Right ventricle myocardium inferior (tissue), 1 donor: Measurements from ENCODE around the gene NOP53. TPM values are rescaled to one million over a fixed set of nuclear protein-coding genes. Genes with fewer than 3 reads are reported as not detected.
"Not testable (repeated sequence)": the region's sequence is repeated elsewhere in the genome, so short reads cannot be mapped to it uniquely, and the experiment has no call there.

ENCODE experiments used
- ATAC-seq: fragments of 200-7000 bp; cut with Tn5 transposase; one replicate; pipeline ENCODE4 v1.9.1; 2020; ENCODE audit warnings: mild to moderate bottlenecking, moderate library complexity
- DNase-seq: peaks from one replicate; pipeline ENCODE4 v3.0.0; 2021; ENCODE audit errors: missing footprints
- intact Hi-C: fragments of 100-400 bp; cut with DNase I; formaldehyde crosslinking; loops from one replicate; pipeline ENCODE4 v1.11.0; 2022
- total RNA-seq: library from RNA; stranded (reverse); fragmentation: NEBNext Ultra II Directional; extraction: Animal tissue kit (Norgen Biotek cat#: 25700); gene quantifications from one replicate; pipeline ENCODE4 v1.2.1, GENCODE V29; 2021
- donor health status: DM: no; HTN: yes; CAD: no; lungs with severe emphysema.

Gene NOP53
- total RNA-seq, 1 donor from 2014 or later = 172 TPM

DNA sequence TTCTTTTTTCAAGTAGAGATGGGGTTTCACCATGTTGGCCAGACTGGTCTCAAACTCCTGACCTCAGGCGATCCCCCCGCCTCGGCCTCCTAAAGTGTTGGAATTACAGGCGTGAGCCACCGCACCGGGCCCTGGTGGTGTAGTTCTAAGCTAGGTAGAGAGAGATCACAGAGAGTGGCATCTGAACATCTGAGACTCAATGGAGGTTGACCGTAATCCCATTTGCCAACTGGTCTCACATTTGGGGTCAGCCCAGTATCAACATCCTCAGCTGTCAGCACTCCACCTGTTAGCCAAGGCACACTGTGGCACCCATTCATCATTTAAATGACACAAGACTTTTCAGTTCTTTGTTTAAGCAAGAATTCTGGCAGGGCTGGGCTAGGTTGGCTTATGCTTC lies 41.2 kb downstream of the NOP53 start:
- no peak for DNase-seq
- no peak for ATAC-seq
- intact Hi-C loops = no loop called here

DNA sequence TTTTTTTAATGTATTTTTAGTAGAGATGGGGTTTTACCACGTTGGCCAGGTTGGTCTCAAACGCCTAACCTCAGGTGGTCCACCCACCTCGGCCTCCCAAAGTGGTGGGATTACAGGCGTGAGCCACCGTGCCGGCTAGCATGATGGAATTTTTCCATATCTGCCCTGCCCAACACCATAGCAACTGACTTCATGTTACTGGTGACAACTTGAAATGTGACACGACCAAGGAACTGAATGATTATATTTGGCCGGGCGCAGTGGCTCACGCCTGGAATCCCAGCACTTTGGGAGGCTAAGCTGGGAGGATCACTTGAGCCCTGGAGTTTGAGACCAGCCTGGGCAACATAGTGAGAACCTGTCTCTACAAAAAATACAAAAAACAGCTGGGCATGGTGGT lies 42.0 kb downstream of the NOP53 start:
- ATAC-seq, intact Hi-C loops: not testable (repeated sequence)

DNA sequence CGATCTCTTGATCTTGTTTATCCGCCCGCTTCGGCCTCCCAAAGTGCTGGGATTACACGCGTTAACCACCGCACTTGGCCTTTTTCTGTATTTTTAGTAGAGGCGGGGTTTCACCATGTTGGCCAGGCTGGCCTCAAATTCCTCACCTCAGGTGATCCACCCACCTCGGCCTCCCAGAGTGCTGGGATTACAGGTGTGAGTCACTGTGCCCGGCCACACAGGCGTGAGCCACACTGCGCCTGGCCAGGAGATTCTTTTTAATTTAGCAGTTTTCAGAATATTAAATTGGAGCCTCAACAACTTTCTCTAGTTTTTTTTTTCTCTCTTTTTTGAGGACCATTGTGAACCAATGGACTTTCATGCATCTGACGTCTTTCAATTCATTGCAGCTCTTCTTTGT lies 44.5 kb downstream of the NOP53 start:
- not testable (repeated sequence) for DNase-seq, ATAC-seq
- intact Hi-C loops = loop anchor here (2.0 kb wide), 1 partner anchor 77 kb away; the partner anchor contains the start of gene EHD2

More for the DNA sequence above, 42.0 kb downstream of the NOP53 start:
- not testable (repeated sequence) for DNase-seq

DNA sequence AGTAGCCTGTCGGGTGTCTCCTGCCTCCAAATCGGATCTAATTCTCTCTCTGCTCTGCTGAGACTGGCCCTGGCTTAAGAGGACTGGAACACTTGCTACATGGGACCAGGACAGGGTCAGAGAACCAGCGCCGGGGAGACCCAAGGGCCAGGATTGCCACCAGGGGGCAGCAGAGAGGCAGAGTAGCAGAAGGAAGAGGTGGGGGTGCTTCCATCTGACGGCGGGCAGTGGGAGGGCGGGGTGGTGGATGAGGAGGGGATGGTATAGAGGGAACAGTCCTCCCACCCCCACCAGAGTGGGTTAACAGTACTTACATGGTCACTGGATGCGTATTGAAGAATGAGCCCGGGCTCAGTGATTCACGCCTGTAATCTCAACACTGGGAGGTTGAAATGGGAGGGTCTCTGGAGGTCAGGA lies 45.1 kb downstream of the NOP53 start:
- intact Hi-C loops = no loop called here
- ATAC-seq (peak; percentile 69), DNase-seq (peak; percentile 89)

DNA sequence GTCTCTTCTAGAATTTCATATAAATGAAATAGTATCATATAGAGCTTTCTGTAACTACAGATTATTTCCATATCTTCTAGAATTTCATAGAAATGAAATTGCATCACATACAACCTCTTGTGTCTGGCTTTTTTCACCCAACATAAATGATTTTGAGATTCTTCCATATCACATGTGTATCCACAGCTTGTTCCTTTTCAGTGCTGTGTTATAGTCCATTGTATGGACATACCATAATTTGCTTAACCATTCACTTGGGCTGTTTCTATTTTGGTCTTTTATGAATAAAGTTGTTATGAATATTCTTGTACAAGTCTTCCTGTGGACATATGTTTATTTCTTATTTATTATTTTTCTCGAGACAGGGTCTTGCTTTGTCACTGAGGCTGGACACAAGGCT lies 47.3 kb downstream of the NOP53 start:
- DNase-seq (no peak), ATAC-seq (no peak)
- intact Hi-C loops = no loop called here

DNA sequence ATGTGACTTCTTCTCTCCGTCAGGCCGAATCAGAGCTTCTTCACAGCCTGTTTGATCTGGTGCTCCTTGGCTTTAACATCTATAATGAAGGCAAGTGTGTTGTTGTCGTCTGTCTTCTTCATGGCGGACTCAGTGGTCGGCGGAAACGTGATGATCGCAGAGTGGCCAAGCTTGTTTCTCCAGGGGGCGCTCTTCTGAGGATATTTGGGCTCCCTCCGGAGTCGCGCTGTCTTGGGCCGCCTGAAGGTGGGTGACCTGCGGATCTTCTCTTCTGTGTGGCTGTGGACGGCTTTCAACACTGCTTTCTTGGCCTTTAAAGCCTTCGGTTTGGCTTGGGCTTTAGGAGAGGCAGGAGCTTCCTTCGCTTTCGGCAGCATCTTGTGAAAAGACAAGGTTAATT lies 49.2 kb downstream of the NOP53 start:
- no peak for ATAC-seq
- no peak for DNase-seq
- intact Hi-C loops = no loop called here

DNA sequence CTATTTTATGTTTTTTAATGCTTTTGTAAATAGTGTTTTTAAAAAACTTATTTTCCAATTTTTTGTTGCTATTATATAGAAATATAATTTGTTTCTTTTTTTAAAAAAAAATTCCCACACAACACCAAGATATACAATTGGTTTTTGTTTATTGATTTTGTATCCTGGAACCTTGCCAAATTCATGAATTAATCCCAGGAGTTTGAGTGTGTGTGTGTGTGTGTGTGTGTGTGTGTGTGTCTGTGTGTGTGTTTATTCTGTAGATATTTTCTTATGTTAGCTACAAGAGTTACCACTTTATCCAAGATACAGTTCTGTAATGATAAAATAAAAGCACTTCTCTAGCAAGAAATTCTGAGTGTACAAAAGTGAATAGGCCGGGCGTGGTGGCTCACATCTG lies 51.4 kb downstream of the NOP53 start:
- intact Hi-C loops = no loop called here

DNA sequence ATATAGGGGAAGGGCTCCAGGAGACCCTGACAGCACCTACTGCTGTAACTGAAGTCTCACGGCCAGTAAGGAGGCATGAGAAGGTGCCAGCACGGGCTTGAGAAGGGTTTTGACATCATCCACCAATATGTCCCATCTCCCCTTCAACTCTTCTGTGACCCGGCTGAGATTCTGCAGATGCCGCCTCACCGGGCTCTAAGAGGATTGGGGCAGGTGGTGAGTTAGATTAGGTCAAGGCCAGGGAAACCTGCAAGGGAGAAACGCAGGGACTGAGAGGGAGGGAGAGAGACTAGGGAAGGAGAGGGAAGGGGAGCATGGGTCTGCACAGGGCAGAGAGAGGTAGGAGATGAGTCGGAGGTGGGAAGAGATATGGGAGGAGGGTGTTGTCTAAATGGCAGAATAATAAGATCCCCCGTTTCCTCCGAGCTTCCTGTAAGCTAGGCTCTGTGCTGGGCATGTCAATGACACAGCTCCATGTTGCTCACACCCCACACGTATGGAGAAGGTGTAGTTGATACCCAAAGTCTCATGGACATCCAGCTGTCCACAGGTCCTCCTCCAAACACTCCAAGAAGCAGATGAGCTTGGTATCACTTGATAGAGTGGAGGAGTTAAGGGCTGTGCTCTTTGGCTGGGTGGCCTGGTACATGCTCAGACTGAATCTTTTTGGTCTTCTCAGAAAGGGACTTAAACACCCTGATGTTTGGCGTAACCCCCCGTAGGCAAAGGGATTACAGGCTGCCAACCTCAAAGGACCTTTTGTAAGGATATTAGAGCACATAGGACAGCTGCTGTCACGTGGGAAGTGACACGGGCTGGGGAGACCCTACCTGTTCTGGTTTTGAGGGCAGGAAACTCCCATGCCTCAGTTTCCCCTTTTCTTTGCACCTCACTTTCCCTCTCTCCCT lies 52.9 kb downstream of the NOP53 start:
- DNase-seq = no peak
- intact Hi-C loops = no loop called here
- ATAC-seq = no peak

More for the DNA sequence above, 51.4 kb downstream of the NOP53 start:
- ATAC-seq (no peak), DNase-seq (no peak)

DNA sequence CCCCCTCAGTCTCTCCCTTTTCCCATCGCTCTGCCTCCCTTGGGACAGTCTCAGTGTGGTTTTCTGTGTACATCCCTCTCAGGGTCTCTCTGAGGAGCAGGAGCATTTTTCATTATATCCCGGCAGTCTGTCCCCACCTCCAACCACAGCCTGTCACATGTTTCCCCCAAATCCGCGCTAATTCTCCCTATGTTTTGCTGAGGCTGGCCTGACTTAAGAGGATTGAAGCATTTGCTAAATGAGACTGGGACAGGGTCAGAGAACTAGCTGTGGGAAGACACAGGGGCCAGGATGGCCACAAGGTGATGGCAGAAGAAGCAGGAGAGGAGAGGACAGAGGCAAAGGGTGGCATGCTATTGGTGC lies 53.5 kb downstream of the NOP53 start:
- DNase-seq (no peak), ATAC-seq (no peak)
- intact Hi-C loops = no loop called here

DNA sequence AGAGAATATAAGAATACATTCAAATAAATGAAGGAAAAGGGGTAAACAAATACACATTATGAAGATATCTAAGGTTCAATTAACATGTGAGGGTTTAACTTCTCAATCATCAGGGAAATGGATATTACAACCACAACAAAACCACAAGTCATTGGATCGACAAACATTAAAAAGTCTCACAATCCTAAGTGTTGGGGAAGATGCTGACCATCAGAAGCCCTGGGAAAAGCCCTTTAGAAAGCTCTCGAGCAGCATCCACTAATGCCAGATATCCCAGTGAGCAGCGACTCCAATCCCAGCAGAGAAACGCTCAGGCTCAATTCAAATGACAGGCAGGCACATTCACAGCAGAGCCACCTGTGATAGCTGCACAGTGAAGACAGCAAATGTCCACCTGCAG lies 55.9 kb downstream of the NOP53 start:
- ATAC-seq (no peak), DNase-seq (no peak)
- intact Hi-C loops = no loop called here

DNA sequence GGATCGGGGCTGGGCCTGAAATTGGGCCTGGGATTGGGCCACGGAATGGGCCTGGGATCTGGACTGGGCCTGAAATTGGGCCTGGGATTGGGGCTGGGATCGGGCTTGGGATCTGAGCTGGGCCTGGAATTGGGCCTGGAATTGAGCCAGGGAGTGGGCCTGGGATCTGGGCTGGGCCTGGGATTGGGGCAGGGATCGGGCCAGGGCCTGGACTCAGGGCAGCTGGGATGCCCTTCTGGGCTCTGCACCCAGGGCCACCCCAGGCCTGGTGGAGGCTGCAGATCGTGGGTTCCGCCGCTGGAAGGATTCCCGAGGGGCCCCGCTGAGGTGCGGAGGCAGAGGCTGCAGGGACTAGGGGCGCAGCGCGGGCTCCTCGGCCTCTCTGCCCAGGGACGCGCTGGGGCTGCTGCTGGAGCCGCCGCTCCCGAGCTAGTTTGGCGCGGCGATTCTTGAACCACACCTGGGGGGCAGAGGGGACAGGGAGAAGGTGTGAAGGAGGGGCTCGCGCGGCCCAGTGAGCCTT lies 57.2 kb downstream of the NOP53 start:
- intact Hi-C loops = no loop called here
- DNase-seq (no peak), ATAC-seq (no peak)

DNA sequence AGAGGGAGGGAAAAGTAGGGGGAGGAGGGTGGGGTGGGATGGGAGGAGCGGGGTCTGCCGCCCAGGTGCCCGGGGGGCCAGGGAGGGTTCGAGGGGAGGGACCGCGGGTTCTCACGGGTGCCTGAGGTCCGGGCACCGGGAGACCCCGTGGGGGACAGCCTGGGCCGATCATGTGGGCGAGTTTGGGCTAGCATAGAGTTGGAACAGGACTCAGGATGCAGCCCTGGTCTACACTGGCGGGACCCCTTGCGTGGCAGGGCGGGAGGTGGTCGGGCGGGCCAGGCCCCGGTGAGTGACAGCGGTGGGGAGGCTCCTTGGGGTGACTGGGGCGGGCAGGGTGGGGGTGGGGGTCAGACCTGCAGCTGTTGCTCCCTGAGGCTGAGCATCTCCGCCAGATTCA lies 57.8 kb downstream of the NOP53 start:
- intact Hi-C loops, ATAC-seq, DNase-seq: not testable (repeated sequence)

DNA sequence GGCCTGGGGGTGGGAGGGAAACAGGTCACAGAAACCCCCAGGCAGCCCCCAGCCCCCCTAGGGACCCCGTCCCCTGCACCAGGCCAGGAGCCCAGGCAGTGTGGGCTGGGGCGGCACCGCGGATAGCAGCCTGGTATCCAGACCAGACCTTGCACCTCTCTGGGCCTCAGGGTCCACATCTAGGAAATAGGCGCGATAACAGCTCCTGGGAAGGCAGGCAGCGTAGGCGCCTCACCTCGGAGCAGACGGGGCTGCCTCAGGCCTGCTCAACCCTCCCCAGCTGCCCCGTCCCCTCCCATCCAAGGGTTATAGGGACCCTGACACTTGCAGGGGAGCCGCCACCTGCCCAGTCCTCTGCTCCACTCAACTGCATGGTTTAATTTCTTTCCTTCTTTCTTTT lies 58.3 kb downstream of the NOP53 start:
- ATAC-seq, intact Hi-C loops, DNase-seq: not testable (repeated sequence)

DNA sequence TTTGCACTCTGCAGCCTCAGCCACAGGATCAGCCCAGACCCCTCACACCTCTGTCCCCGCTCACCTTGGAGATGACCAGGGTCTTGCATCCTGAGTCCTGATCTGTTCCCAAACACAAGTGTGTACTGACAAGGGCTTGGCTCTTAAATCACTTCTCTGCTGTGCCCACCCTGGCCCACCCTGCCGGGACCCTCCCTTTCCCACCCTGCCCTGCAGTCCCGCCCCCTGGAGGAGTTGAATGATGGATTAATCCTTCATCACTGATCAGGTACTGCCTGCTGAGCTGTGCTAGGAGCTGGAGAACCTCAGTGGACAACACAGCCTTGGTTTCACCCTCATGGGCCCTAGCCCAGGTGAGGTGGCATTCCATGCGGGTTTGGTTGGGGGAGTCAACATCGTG lies 59.1 kb downstream of the NOP53 start, which contains the start of gene TPRX1:
TSS of gene TPRX1 (minus strand) at position 101 of the 400 bp plus-strand sequence. CDS start at position 89, 12 bp downstream.
- intact Hi-C loops, ATAC-seq: not testable (repeated sequence)

DNA sequence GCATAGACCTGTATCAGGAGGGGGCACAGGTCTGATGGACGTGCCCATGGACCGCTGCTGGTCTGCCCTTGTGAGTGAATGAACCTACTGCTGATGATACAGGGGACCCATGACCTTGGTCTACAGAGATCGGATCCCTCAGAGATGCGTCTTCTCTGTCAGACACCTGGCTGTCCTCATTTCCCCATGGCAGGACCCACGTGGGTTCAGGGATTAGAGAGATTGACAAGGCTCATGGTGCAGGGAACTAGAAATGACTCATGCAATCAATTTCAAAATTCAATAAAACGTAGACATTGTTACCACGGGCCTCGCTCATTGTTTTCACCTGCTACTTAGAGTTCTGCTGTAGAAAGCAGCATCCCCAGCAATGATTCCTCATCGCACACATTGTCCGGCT lies 60.0 kb downstream of the NOP53 start:
- intact Hi-C loops = no loop called here
- no peak for DNase-seq
- no peak for ATAC-seq

More for the DNA sequence above, 59.1 kb downstream of the NOP53 start, which contains the start of gene TPRX1:
- DNase-seq = not testable (repeated sequence)

DNA sequence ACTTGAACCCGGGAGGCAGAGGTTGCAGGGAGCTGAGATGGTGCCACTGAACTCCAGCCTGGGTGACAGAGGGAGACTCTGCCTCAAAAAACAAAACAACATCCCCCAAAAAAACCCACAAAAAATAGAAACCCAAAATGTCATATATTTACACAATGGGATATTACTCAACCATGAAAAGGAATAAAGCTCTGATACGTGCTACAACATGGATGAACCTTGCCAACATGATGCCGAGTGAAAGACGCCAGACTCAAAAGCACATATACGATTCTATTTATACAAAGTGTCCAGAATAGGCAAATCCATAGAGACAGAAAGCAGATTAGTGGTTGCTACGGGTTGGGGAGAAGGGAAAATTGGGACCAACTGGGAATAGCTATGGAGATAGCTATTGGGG lies 61.1 kb downstream of the NOP53 start:
- no peak for ATAC-seq
- intact Hi-C loops = no loop called here
- DNase-seq = no peak
